GM23248 (cell line): ENCODE data around the gene ZNF160. TPM values are rescaled to one million over a fixed set of nuclear protein-coding genes. Genes with fewer than 3 reads are reported as not detected.
"Not testable (repeated sequence)": the region's sequence is repeated elsewhere in the genome, so short reads cannot be mapped to it uniquely, and the experiment has no call there.

Experiments
- DNase-seq: peaks from one replicate; pipeline ENCODE4 v3.0.0-alpha.2; 2015
- H2AFZ ChIP-seq: fragments of 200-600 bp; sonication (generic); 2 replicates; pipeline ENCODE4 v1.6.1; 2016; ENCODE audit warnings: antibody characterized with exemption
- H3F3A ChIP-seq: fragments of 200-600 bp; sonication (generic); 2 replicates; pipeline ENCODE4 v1.6.1; 2016; ENCODE audit warnings: mild to moderate bottlenecking, antibody characterized with exemption, mixed run types; ENCODE audit not compliant: insufficient read depth
- H3K27ac ChIP-seq: fragments of 200-600 bp; sonication (generic); 2 replicates; pipeline ENCODE4 v1.5.1; 2016; ENCODE audit warnings: mild to moderate bottlenecking
- H3K27me3 ChIP-seq: fragments of 200-600 bp; sonication (generic); replicated peaks from 2 replicates; pipeline ENCODE4 v1.6.1; 2016; ENCODE audit warnings: mild to moderate bottlenecking; ENCODE audit not compliant: insufficient read depth
- H3K36me3 ChIP-seq: fragments of 200-600 bp; sonication (generic); 2 replicates; pipeline ENCODE4 v1.6.1; 2016; ENCODE audit warnings: low read depth, mild to moderate bottlenecking
- H3K4me1 ChIP-seq: fragments of 200-600 bp; sonication (generic); 2 replicates; pipeline ENCODE4 v1.6.1; 2016; ENCODE audit warnings: mild to moderate bottlenecking; ENCODE audit not compliant: insufficient read depth
- H3K4me2 ChIP-seq: fragments of 200-600 bp; sonication (generic); one replicate; pipeline ENCODE4 v1.6.1; 2016; ENCODE audit warnings: mild to moderate bottlenecking; ENCODE audit not compliant: unreplicated experiment
- H3K4me3 ChIP-seq: fragments of 200-600 bp; sonication (generic); 2 replicates; pipeline ENCODE4 v1.5.1; 2016; ENCODE audit warnings: mild to moderate bottlenecking
- H3K79me2 ChIP-seq: fragments of 200-600 bp; sonication (generic); 2 replicates; pipeline ENCODE4 v1.6.1; 2016; ENCODE audit warnings: mild to moderate bottlenecking; ENCODE audit not compliant: insufficient read depth
- H3K9ac ChIP-seq: fragments of 200-600 bp; sonication (generic); 2 replicates; pipeline ENCODE4 v1.6.1; 2016; ENCODE audit warnings: mild to moderate bottlenecking
- H3K9me2 ChIP-seq: fragments of 200-600 bp; sonication (generic); 2 replicates; pipeline ENCODE4 v1.6.1; 2016; ENCODE audit warnings: mixed run types, mild to moderate bottlenecking, moderate library complexity; ENCODE audit not compliant: insufficient read depth
- H3K9me3 ChIP-seq: fragments of 200-600 bp; sonication (generic); one replicate; pipeline ENCODE4 v1.6.1; 2017; ENCODE audit warnings: low read depth
- H4K20me1 ChIP-seq: fragments of 200-600 bp; sonication (generic); 2 replicates; pipeline ENCODE4 v1.6.0; 2016; ENCODE audit not compliant: insufficient read depth
- EZH2 ChIP-seq: fragments of 200-600 bp; sonication (generic); IDR thresholded peaks from 2 replicates; pipeline ENCODE4 v1.6.1; 2018; ENCODE audit warnings: antibody characterized with exemption, mild to moderate bottlenecking; ENCODE audit not compliant: insufficient read depth, poor library complexity, severe bottlenecking
- EZH2phosphoT487 ChIP-seq: fragments of 200-600 bp; sonication (generic); IDR thresholded peaks from 2 replicates; pipeline ENCODE4 v1.6.1; 2018; ENCODE audit warnings: antibody characterized with exemption, moderate library complexity, mild to moderate bottlenecking, low read depth; ENCODE audit not compliant: insufficient read depth
- WGBS, 2 experiments: methylation state at CpG; one replicate each; pipeline ENCODE4 v1.1.6; 2015 to 2017; ENCODE audit warnings: low lambda C conversion rate in 2 of 2, low coverage in 1 of 2; ENCODE audit errors: missing lambda C conversion rate in 2 of 2; 5-methylcytosine and 5-hydroxymethylcytosine counted together
- in situ Hi-C: fragments of 300-500 bp; cut with MboI; formaldehyde crosslinking; loops from 2 replicates; pipeline ENCODE4 v1.15.0; 2020
- polyA plus RNA-seq: library from polyadenylated mRNA; unstranded; fragments of >200 nt; fragmentation: Nextera tagmentation; extraction: Ambion mirVana; gene quantifications from 2 replicates; pipeline ENCODE4 v1.2.1, GENCODE V29; 2016
- total RNA-seq: library from RNA; depleted of rRNA; stranded (reverse); fragments of >200 nt; shearing (Covaris generic); gene quantifications from 2 replicates; pipeline ENCODE4 v1.2.3, GENCODE V29; 2014

Gene ZNF160
- total and polyA plus RNA-seq, 2 experiments from 2014 or later, result 20.6 to 23.0 TPM

GRCh38 chr19:53037101-53038097 lies 65.8 kb downstream of the ZNF160 start:
- Histone ChIP-seq H3F3A (no peaks in the 10 kb centered on the region), H3K9ac (peak overlapping the region; percentile 75), H4K20me1 (no peaks in the 10 kb centered on the region), H3K4me3 (peak overlapping the region; percentile 79), H3K27me3 (no peaks in the 10 kb centered on the region), H3K4me1 (no peaks in the 10 kb centered on the region), H3K4me2 (peak overlapping the region; percentile 69), H3K36me3 (no peaks in the 10 kb centered on the region), H3K27ac (no peak overlapping the region), H2AFZ (peak overlapping the region; percentile 97), H3K79me2 (no peaks in the 10 kb centered on the region), H3K9me2 (no peaks in the 10 kb centered on the region), H3K9me3 (no peaks in the 10 kb centered on the region)
- TF ChIP-seq EZH2, result no peak
- TF ChIP-seq EZH2phosphoT487, result no peak
- in situ Hi-C loops, result no loop called here
- 16 to 19% methylated on average over 37 to 52 of the region's 52 CpGs for WGBS, 2 experiments
- peak; percentile 87 for DNase-seq

GRCh38 chr19:53034948-53035675 lies 68.1 kb downstream of the ZNF160 start:
- Histone ChIP-seq H4K20me1 (no peaks in the 10 kb centered on the region), H3K9me3 (no peaks in the 10 kb centered on the region), H3K4me3 (no peak overlapping the region), H3K27me3 (no peaks in the 10 kb centered on the region), H3K4me2 (no peak overlapping the region), H3F3A (no peaks in the 10 kb centered on the region), H3K36me3 (no peaks in the 10 kb centered on the region), H3K4me1 (no peaks in the 10 kb centered on the region), H3K9me2 (no peaks in the 10 kb centered on the region), H2AFZ (no peak overlapping the region), H3K27ac (no peak overlapping the region), H3K79me2 (no peaks in the 10 kb centered on the region), H3K9ac (no peak overlapping the region)
- in situ Hi-C loops, result no loop called here
- TF ChIP-seq EZH2 (no peak), EZH2phosphoT487 (no peak)
- peak; percentile 49 for DNase-seq
- WGBS, 2 experiments, result 20% methylated on average over 4 of the region's 4 CpGs

GRCh38 chr19:53034054-53034453 lies 69.2 kb downstream of the ZNF160 start:
- H3K4me1 ChIP-seq, result no peaks in the 10 kb centered on the region
- H3F3A ChIP-seq, result no peaks in the 10 kb centered on the region
- no peak for DNase-seq
- no peak overlapping the region for H2AFZ ChIP-seq
- no peaks in the 10 kb centered on the region for H4K20me1 ChIP-seq
- H3K27ac ChIP-seq, result no peak overlapping the region
- 7 to 9% methylated on average over 2 of the region's 2 CpGs for WGBS, 2 experiments
- H3K4me3 ChIP-seq, result no peak overlapping the region
- no peak overlapping the region for H3K9ac ChIP-seq
- H3K9me2 ChIP-seq, result no peaks in the 10 kb centered on the region
- no peaks in the 10 kb centered on the region for H3K27me3 ChIP-seq
- no peaks in the 10 kb centered on the region for H3K79me2 ChIP-seq
- H3K9me3 ChIP-seq, result no peaks in the 10 kb centered on the region
- H3K36me3 ChIP-seq, result no peaks in the 10 kb centered on the region
- H3K4me2 ChIP-seq, result no peak overlapping the region
- no peak for TF ChIP-seq EZH2phosphoT487
- in situ Hi-C loops, result no loop called here

- H3K4me1 ChIP-seq, H3K4me3 ChIP-seq, H3K36me3 ChIP-seq, H3K27me3 ChIP-seq, H3K4me2 ChIP-seq, H4K20me1 ChIP-seq, H3F3A ChIP-seq, H3K79me2 ChIP-seq, H2AFZ ChIP-seq, DNase-seq, in situ Hi-C loops, H3K27ac ChIP-seq, H3K9me2 ChIP-seq, H3K9me3 ChIP-seq, H3K9ac ChIP-seq: not testable (repeated sequence)
- WGBS, 2 experiments, result 34 to 47% methylated on average over 7 of the region's 7 CpGs
These were observed 74.9 kb downstream of the ZNF160 start for GRCh38 chr19:53028306-53028705.
